K562 (cell line): ENCODE results near the gene IGSF21. TPM values are rescaled to one million over a fixed set of nuclear protein-coding genes. Genes with fewer than 3 reads are reported as not detected.
A peak's percentile ranks its signal among the peaks of the same experiment; 100 is the strongest.

Source experiments
- ATAC-seq: fragments of 200-7000 bp; cut with Tn5 transposase; 3 replicates; pipeline ENCODE4 v1.9.1; 2020; ENCODE audit warnings: moderate library complexity
- BruUV-seq: library from RNA; stranded (reverse); fragments of 400-500 nt; replicated peaks from 2 replicates; lab custom pipeline; 2021; lab: Mats Ljungman, UMichigan
- CTCF ChIA-PET: fragments of 300-600 bp; formaldehyde crosslinking; extraction: SDS; loops from one replicate; lab custom pipeline; 2021; ENCODE audit warnings: low intra/inter-chr PET ratio; lab: Yijun Ruan, JAX
- POLR2A ChIA-PET: fragments of 300-600, 350-650 bp; sonication (Branson Sonifier 250); formaldehyde crosslinking; extraction: SDS; loops from one replicate; lab custom pipeline; 2021; ENCODE audit warnings: antibody characterized with exemption, inconsistent platforms; lab: Yijun Ruan, JAX
- DNase-seq, 4 experiments: peaks; one replicate each; pipeline versions ENCODE4 v3.0.0 to v3.0.0-alpha.2; 2011 to 2018; ENCODE audit warnings: low spot score in 3 of 4, mixed read lengths in 3 of 4; ENCODE audit errors: extremely low read depth in 1 of 4
- FAIRE-seq: peaks from 2 replicates; lab custom pipeline; 2011; peaks lifted over from hg19 to GRCh38; lab: Jason Lieb, UNC
- H2AFZ ChIP-seq: 2 replicates; pipeline ENCODE4 v1.6.0; 2011; ENCODE audit warnings: low read depth, low read length, control low read depth, inconsistent platforms
- H3K27ac ChIP-seq: fragments of 200-600 bp; 3 replicates; pipeline ENCODE4 v1.8.0; 2011; ENCODE audit warnings: low read depth, mild to moderate bottlenecking, control low read depth, inconsistent platforms, low read length, moderate library complexity, mixed read lengths; ENCODE audit errors: extremely low read depth
- H3K27me3 ChIP-seq, 2 experiments: fragments of 300-600 bp in 1 of 2; 2 replicates in 1 of 2; 3 replicates in 1 of 2; pipeline versions ENCODE4 v1.6.0 to v1.8.0; 2011; ENCODE audit warnings: inconsistent platforms in 2 of 2, low read length in 2 of 2, mild to moderate bottlenecking in 1 of 2, mixed read lengths in 1 of 2, moderate library complexity in 1 of 2; ENCODE audit not compliant: control insufficient read depth in 2 of 2, insufficient read depth in 2 of 2
- H3K36me3 ChIP-seq: fragments of 300-600 bp; 3 replicates; pipeline ENCODE4 v1.8.0; 2011; ENCODE audit warnings: mild to moderate bottlenecking, low read length, inconsistent platforms; ENCODE audit not compliant: control insufficient read depth, insufficient read depth
- H3K4me1 ChIP-seq, 2 experiments: fragments of 200-600 bp in 1 of 2; replicated peaks in 1 of 2; 2 replicates in 1 of 2; 3 replicates in 1 of 2; pipeline versions ENCODE4 v1.5.1 to v1.8.0; 2011; ENCODE audit warnings: inconsistent platforms in 2 of 2, low read length in 2 of 2, mild to moderate bottlenecking in 1 of 2, mixed read lengths in 1 of 2, moderate library complexity in 1 of 2; ENCODE audit not compliant: control insufficient read depth in 2 of 2, insufficient read depth in 2 of 2
- H3K4me2 ChIP-seq: 2 replicates; pipeline ENCODE4 v1.6.1; 2011; ENCODE audit warnings: low read length, control low read depth, inconsistent platforms, mixed read lengths; ENCODE audit not compliant: insufficient read depth
- H3K4me3 ChIP-seq: fragments of 200-600 bp; sonication (generic), shearing (Covaris generic); 2 replicates; pipeline ENCODE4 v1.5.1; 2016; ENCODE audit warnings: control low read depth, inconsistent platforms
- H3K79me2 ChIP-seq: fragments of 200-600 bp; 3 replicates; pipeline ENCODE4 v1.8.0; 2011; ENCODE audit warnings: low read length, inconsistent platforms; ENCODE audit not compliant: control insufficient read depth, insufficient read depth
- H3K9ac ChIP-seq, 2 experiments: 2 replicates each; pipeline versions ENCODE4 v1.6.0 to v1.6.1; 2011; ENCODE audit warnings: low read depth in 2 of 2, low read length in 2 of 2, control low read depth in 1 of 2, inconsistent platforms in 1 of 2, mild to moderate bottlenecking in 1 of 2, mixed read lengths in 1 of 2; ENCODE audit not compliant: insufficient read depth in 1 of 2
- H3K9me1 ChIP-seq: one replicate; pipeline ENCODE4 v1.6.0; 2011; ENCODE audit warnings: inconsistent platforms, mild to moderate bottlenecking, low read length, moderate library complexity; ENCODE audit not compliant: control insufficient read depth, insufficient read depth
- H3K9me3 ChIP-seq: replicated peaks from 2 replicates; pipeline ENCODE4 v1.5.1; 2011; ENCODE audit warnings: low read depth, low read length, inconsistent platforms; ENCODE audit not compliant: control insufficient read depth, insufficient read depth
- H4K20me1 ChIP-seq: replicated peaks from 2 replicates; pipeline ENCODE4 v1.6.1; 2011; ENCODE audit warnings: low read length, inconsistent platforms, mixed read lengths; ENCODE audit not compliant: control insufficient read depth, insufficient read depth
- REST ChIP-seq, 2 experiments: fragments of 450-650 bp; formaldehyde crosslinking in 1 of 2; IDR thresholded peaks; 2 replicates each; pipeline versions ENCODE4 v1.4.0 to v1.6.1; 2014 to 2020; ENCODE audit warnings: mild to moderate bottlenecking in 2 of 2, borderline replicate concordance in 1 of 2, low read depth in 1 of 2
- SIRT6 ChIP-seq: IDR thresholded peaks from one replicate; pipeline ENCODE4 v1.6.1; 2012; ENCODE audit warnings: low read depth, mild to moderate bottlenecking, control low read depth, inconsistent platforms, low read length, moderate library complexity
- WGBS: fragments of 100-300 bp; shearing (Covaris generic); methylation state at CpG from one replicate; pipeline ENCODE4 v1.1.6; 2016; ENCODE audit warnings: low coverage, mixed read lengths; ENCODE audit not compliant: insufficient coverage; ENCODE audit errors: missing lambda C conversion rate; 5-methylcytosine and 5-hydroxymethylcytosine counted together
- in situ Hi-C: fragments of 300-500 bp; cut with MboI; formaldehyde crosslinking; loops from 4 replicates; pipeline ENCODE4 v1.15.0; 2018; ENCODE audit warnings: inconsistent platforms, mixed read lengths
- intact Hi-C: fragments of 100-400 bp; cut with micrococcal nuclease; formaldehyde crosslinking; loops from 2 replicates; pipeline ENCODE4 v1.14.2; 2022
- polyA plus RNA-seq, 8 experiments: library from polyadenylated mRNA; depleted of rRNA in 4 of 8; stranded (reverse) in 5 of 8; unstranded in 3 of 8; fragments of >200 nt; fragmentation: Nextera tagmentation in 2 of 8; fragmentation: Illumina TruSeq in 1 of 8; extraction: Ambion mirVana in 2 of 8; extraction: Trizol in 1 of 8; gene quantifications; 2 replicates each; pipeline versions ENCODE4 v1.2.1 to v1.2.3, GENCODE V29; 2011 to 2014; ENCODE audit warnings: inconsistent platforms in 1 of 8, missing spikeins in 1 of 8
- total RNA-seq, 7 experiments: library from RNA; depleted of rRNA in 6 of 7; stranded (reverse); fragments of >200 nt in 6 of 7; fragmentation: Illumina TruSeq in 2 of 7; extraction: Trizol in 2 of 7; gene quantifications; 2 replicates each; pipeline versions ENCODE4 v1.2.1 to v1.2.3, GENCODE V29; 2011 to 2021; ENCODE audit warnings: low replicate concordance in 1 of 7

IGSF21 gene
- total and polyA plus RNA-seq, 9 of the 15 experiments (the other 6 are each of a cell fraction or from before 2014, with no cell fraction given), result not detected

GRCh38 chr1:18337757-18338156 is 230.2 kb downstream of the IGSF21 start:
- H3K79me2 ChIP-seq, result no peaks in the 10 kb centered on the region
- H3K36me3 ChIP-seq, result no peaks in the 10 kb centered on the region
- no peak overlapping the region for H2AFZ ChIP-seq
- 0% methylated on average over 9 of the region's 9 CpGs for WGBS
- intact Hi-C loops, result no loop called here
- H3K4me3 ChIP-seq, result no peak overlapping the region
- no peaks in the 10 kb centered on the region for H3K9me3 ChIP-seq
- CTCF ChIA-PET, result interaction anchor here (0.6 kb wide), 1 partner anchor 1453 kb away, joined by 3 read pairs; no protein-coding TSS in a partner anchor
- no TSS peak for BruUV-seq
- no peak for FAIRE-seq
- no peak overlapping the region for H3K27ac ChIP-seq
- no peak overlapping the region for H3K9ac ChIP-seq
- no peak overlapping the region for H3K4me2 ChIP-seq
- POLR2A ChIA-PET, result no interaction called here
- in situ Hi-C loops, result no loop called here
- ATAC-seq, result no peak
- no peaks in the 10 kb centered on the region for H3K9me1 ChIP-seq
- no peak for DNase-seq
- H3K4me1 ChIP-seq, result no peaks in the 10 kb centered on the region
- TF ChIP-seq SIRT6 (no peak), REST (IDR thresholded peaks at IDR 0.05; ENCODE audit: borderline replicate concordance) (peak; percentile 38; the same call in 1 of the 2 replicates), REST (CRISPR knock-in tag; IDR thresholded peaks at IDR 0.05; ENCODE audit: low read depth) (no peak)
- H3K27me3 ChIP-seq, result peaks cover 0 to 8% of the 10 kb centered on the region in 2 experiments; a peak in 1 of 5 replicates
- 0 out of 2 replicates have a peak, but pooled peaks cover 5% of the 10 kb centered on the region for H4K20me1 ChIP-seq
